Common myeloid progenitor, CD34-positive (primary cell): ENCODE results near the gene SYNE1.

ENCODE experiments used
- CTCF ChIA-PET: fragments of 350-600 bp; sonication (Branson Sonifier 250); formaldehyde crosslinking; loops from one replicate; lab custom pipeline; 2021; ENCODE audit warnings: antibody characterized with exemption; lab: Charles Lee
- POLR2A ChIA-PET: fragments of 350-600 bp; sonication (Branson Sonifier 250); formaldehyde crosslinking; loops from one replicate; lab custom pipeline; 2021; ENCODE audit warnings: antibody characterized with exemption; lab: Charles Lee
- DNase-seq, 3 donors: peaks; one replicate each; pipeline versions ENCODE4 v3.0.0 to v3.0.0-alpha.2; 2013
- H3K27ac ChIP-seq, 2 experiments: 1 replicate in 1 of 2; 2 replicates in 1 of 2; pipeline ENCODE4 v1.7.0; 2013; ENCODE audit warnings: inconsistent platforms in 2 of 2, low read length in 2 of 2, mild to moderate bottlenecking in 2 of 2, low read depth in 1 of 2, moderate library complexity in 1 of 2; ENCODE audit not compliant: severe bottlenecking in 2 of 2, insufficient read depth in 1 of 2, poor library complexity in 1 of 2
- H3K27me3 ChIP-seq, 5 experiments: replicated peaks in 2 of 5; 1 replicate in 3 of 5; 2 replicates in 2 of 5; pipeline versions ENCODE4 v1.6.1 to v1.7.0; 2013; ENCODE audit warnings: low read length in 4 of 5, mild to moderate bottlenecking in 2 of 5, moderate library complexity in 2 of 5, inconsistent platforms in 1 of 5; ENCODE audit not compliant: insufficient read depth in 5 of 5, control insufficient read depth in 4 of 5
- H3K36me3 ChIP-seq, 4 experiments: 1 replicate in 2 of 4; 2 replicates in 2 of 4; pipeline versions ENCODE4 v1.6.1 to v1.7.0; 2013; ENCODE audit warnings: low read length in 3 of 4, control low read depth in 1 of 4, mild to moderate bottlenecking in 1 of 4; ENCODE audit not compliant: control insufficient read depth in 4 of 4, insufficient read depth in 4 of 4
- H3K4me1 ChIP-seq, 4 experiments: 1 replicate in 3 of 4; 2 replicates in 1 of 4; pipeline versions ENCODE4 v1.6.1 to v1.7.1; 2013; ENCODE audit warnings: low read length in 3 of 4, mild to moderate bottlenecking in 3 of 4, control low read depth in 1 of 4, inconsistent platforms in 1 of 4, moderate library complexity in 1 of 4; ENCODE audit not compliant: control insufficient read depth in 4 of 4, insufficient read depth in 4 of 4; ENCODE audit errors: control extremely low read depth in 1 of 4
- H3K4me3 ChIP-seq, 7 experiments: 1 replicate in 4 of 7; 2 replicates in 3 of 7; pipeline versions ENCODE4 v1.5.1 to v1.7.0; 2013; ENCODE audit warnings: mild to moderate bottlenecking in 7 of 7, low read length in 6 of 7, moderate library complexity in 6 of 7, inconsistent platforms in 2 of 7, low read depth in 2 of 7, control low read depth in 1 of 7; ENCODE audit not compliant: insufficient read depth in 4 of 7, control insufficient read depth in 1 of 7; ENCODE audit errors: extremely low read depth in 1 of 7
- H3K9me3 ChIP-seq, 5 experiments: 1 replicate in 4 of 5; 2 replicates in 1 of 5; pipeline versions ENCODE4 v1.6.1 to v1.7.1; 2013; ENCODE audit warnings: low read length in 4 of 5, mild to moderate bottlenecking in 2 of 5, inconsistent platforms in 1 of 5, low read depth in 1 of 5, moderate library complexity in 1 of 5; ENCODE audit not compliant: control insufficient read depth in 4 of 5, insufficient read depth in 2 of 5; ENCODE audit errors: control extremely low read depth in 1 of 5
- WGBS: methylation state at CpG from one replicate; pipeline ENCODE4 v1.1.5; 2013; ENCODE audit not compliant: insufficient coverage; 5-methylcytosine and 5-hydroxymethylcytosine counted together

The SYNE1 gene

GRCh38 chr6:152642578-152643375 lies 5.6 kb upstream of the SYNE1 start:
- H3K36me3 ChIP-seq, result no peaks in the 10 kb centered on the region
- ChIA-PET CTCF (interaction anchor here (0.7 to 4.0 kb wide), 13 partner anchors 9 to 1750 kb away, joined by 3 to 28 read pairs (median 4); no protein-coding TSS in a partner anchor), POLR2A (interaction anchor here (1.3 kb wide), 1 partner anchor 91 kb away, joined by 3 read pairs; no protein-coding TSS in a partner anchor)
- H3K27me3 ChIP-seq, result peaks cover 3 to 10% (median 6%) of the 10 kb centered on the region in 5 experiments
- peaks cover 0 to under 1% (median 0%) of the 10 kb centered on the region in 4 experiments for H3K4me1 ChIP-seq
- peak; percentile 67 to 76 (median 73) for DNase-seq
- no peak overlapping the region for H3K27ac ChIP-seq
- no peaks in the 10 kb centered on the region for H3K9me3 ChIP-seq
- H3K4me3 ChIP-seq, result no peak overlapping the region
- 50% methylated on average over 8 of the region's 8 CpGs for WGBS

GRCh38 chr6:152636609-152637295 lies 410 bp downstream of the SYNE1 start:
- H3K4me3 ChIP-seq, result peak overlapping the region; percentile 1 to 80 (median 75)
- H3K36me3 ChIP-seq, result no peaks in the 10 kb centered on the region
- peaks cover 4 to 36% (median 18%) of the 10 kb centered on the region in 5 experiments for H3K27me3 ChIP-seq
- no peak overlapping the region for H3K27ac ChIP-seq
- DNase-seq, result peak in 2 of 3 donors; percentile 31 to 45
- ChIA-PET CTCF (interaction anchor here (0.9 kb wide), 1 partner anchor 85 kb away, joined by 3 read pairs; no protein-coding TSS in a partner anchor), POLR2A (no interaction called here)
- no peaks in the 10 kb centered on the region for H3K9me3 ChIP-seq
- under 1% methylated on average over 64 of the region's 72 CpGs for WGBS
- H3K4me1 ChIP-seq, result peaks cover 5 to 19% (median 16%) of the 10 kb centered on the region in 4 experiments

DNA sequence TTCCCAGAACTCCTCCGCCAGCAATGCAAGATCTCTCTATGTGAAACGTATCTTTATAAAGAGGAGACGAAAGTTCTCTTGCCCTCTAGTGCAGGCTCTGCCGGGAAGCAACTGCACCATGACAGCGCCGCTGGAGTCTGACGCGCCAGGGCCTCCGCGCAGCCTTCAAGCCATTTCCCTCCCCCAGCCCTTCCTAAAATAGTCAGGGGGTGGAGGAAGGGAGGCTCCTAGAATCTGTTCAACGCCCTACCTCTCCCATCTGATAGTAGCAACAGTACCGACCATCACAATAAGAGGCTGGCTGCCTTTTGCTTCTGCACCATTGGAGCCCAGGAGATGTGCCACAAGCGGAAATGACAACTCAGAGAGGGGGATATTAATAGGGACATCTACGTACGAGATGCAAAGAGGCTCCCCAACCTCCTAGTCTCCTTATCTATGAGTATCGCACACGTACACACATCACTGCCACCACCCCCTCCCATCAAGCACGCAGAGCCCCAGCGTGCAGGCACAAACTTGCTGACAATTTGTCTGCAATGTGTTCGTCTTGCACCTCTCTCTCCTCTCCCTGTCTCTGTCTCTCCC lies 1.0 kb downstream of the SYNE1 start:
- POLR2A ChIA-PET, result no interaction called here
- H3K36me3 ChIP-seq, result no peaks in the 10 kb centered on the region
- no peaks in the 10 kb centered on the region for H3K9me3 ChIP-seq
- H3K4me1 ChIP-seq, result peaks cover 5 to 19% (median 16%) of the 10 kb centered on the region in 4 experiments
- CTCF ChIA-PET, result no interaction called here
- peak overlapping the region; percentile 1 to 80 (median 75) for H3K4me3 ChIP-seq
- 7% methylated on average over 11 of the region's 20 CpGs for WGBS
- peaks cover 4 to 36% (median 18%) of the 10 kb centered on the region in 5 experiments for H3K27me3 ChIP-seq
- H3K27ac ChIP-seq, result no peak overlapping the region
- peak in 2 of 3 donors; percentile 42 to 55 for DNase-seq

DNA sequence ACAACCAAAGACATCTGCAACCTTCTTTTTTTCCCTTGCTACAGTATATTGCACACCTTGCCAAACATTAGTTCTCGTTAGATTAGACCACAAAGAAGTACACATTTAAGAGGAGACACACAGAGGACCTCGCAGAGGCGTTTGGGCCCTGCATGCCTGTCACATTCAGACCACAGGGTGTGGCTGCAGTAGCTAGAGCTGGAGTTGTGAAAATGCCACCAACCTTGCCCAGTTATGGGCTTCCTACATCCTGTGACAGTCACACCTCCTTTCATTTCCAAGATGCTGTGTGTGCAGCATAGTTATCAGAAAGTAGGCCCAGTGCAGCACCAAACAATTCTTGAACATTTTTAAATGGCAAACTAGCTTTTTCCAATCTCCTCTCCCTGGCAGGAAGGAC lies 2.4 kb downstream of the SYNE1 start:
- Histone ChIP-seq H3K36me3 (no peaks in the 10 kb centered on the region), H3K9me3 (no peaks in the 10 kb centered on the region), H3K27ac (no peak overlapping the region), H3K4me3 (no peak overlapping the region), H3K27me3 (peaks cover 4 to 36% (median 18%) of the 10 kb centered on the region in 5 experiments), H3K4me1 (peaks cover 5 to 19% (median 16%) of the 10 kb centered on the region in 4 experiments)
- DNase-seq, result peak in 2 of 3 donors; percentile 6 to 12
- ChIA-PET CTCF (interaction anchor here (0.7 kb wide), 1 partner anchor 39 kb away, joined by 3 read pairs; no protein-coding TSS in a partner anchor), POLR2A (no interaction called here)
- 91% methylated on average over 3 of the region's 3 CpGs for WGBS

DNA sequence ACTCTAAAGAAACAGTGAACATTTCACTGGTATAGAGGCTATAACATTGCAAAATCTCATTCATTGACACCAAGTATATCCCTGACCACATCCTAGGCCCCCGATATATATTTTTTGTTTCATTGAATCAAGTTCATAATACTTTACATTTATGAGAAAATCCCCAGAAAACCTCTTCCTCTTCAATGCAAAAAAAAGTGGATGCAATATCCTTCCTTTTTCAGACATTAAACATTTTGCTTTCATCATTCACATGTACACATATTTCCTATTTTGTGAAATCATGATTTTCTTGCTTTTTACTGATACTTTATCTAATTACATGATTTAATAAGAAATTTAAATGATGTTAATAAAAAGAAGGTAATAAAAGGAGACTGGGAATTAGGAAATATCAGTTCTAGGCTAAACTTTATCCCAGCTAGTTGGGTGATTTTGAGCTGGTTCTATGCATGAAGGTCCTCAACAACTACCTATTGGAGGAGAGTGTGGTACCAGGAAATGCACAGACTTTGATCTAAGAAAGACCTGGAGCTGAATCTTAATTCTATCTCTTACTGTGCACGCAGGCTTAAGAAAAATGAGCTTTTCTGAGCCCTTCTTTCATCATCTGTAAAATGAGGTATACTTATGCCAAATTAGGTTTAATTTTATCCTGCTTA lies 4.9 kb downstream of the SYNE1 start:
- no peak overlapping the region for H3K4me3 ChIP-seq
- no peaks in the 10 kb centered on the region for H3K9me3 ChIP-seq
- no peaks in the 10 kb centered on the region for H3K36me3 ChIP-seq
- no peak overlapping the region for H3K27ac ChIP-seq
- WGBS, result 100% methylated on average over 1 of the region's 2 CpGs
- ChIA-PET CTCF (no interaction called here), POLR2A (no interaction called here)
- peaks cover 0 to 16% (median 14%) of the 10 kb centered on the region in 4 experiments for H3K4me1 ChIP-seq
- DNase-seq, result no peak
- H3K27me3 ChIP-seq, result peaks cover 0 to 21% (median 2%) of the 10 kb centered on the region in 5 experiments

DNA sequence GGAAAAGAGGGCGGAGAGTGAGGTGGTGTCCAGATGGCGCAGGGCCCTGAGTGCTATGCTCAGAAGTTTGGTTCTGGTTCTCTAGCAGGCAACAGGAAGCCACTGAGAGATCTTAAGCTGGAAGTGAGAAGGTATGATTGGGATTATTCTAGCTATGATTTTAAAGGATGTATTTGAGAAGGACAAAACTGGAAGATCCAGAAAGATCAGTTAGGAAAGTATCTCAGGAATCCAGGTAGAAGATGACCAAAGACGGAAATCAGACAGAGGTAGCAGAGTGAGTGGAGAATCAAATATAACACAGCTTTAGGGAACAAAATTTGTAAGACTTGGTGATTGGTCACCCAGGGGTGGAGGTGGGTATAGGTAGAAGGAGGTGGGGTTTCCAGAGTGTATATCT lies 5.8 kb downstream of the SYNE1 start:
- ChIA-PET CTCF (interaction anchor here (0.6 to 1.6 kb wide), 3 partner anchors 11 to 117 kb away, joined by 3 to 8 read pairs (median 5); no protein-coding TSS in a partner anchor), POLR2A (no interaction called here)
- peaks cover 0 to 14% (median 1%) of the 10 kb centered on the region in 5 experiments for H3K27me3 ChIP-seq
- no peaks in the 10 kb centered on the region for H3K9me3 ChIP-seq
- no peak for DNase-seq
- no peak overlapping the region for H3K27ac ChIP-seq
- H3K36me3 ChIP-seq, result no peaks in the 10 kb centered on the region
- peaks cover 0 to 7% (median 6%) of the 10 kb centered on the region in 4 experiments for H3K4me1 ChIP-seq
- 98% methylated on average over 3 of the region's 3 CpGs for WGBS
- no peak overlapping the region for H3K4me3 ChIP-seq
